C4-2B (cell line): ENCODE data around the gene C21orf91.

Experiments used
- H3K27ac ChIP-seq: fragments of 450-650 bp; 2 replicates; pipeline ENCODE4 v1.5.1; 2017
- CTCF ChIP-seq: fragments of 450-650 bp; conservative IDR thresholded peaks from 2 replicates; pipeline ENCODE4 v1.5.1; 2017; ENCODE audit warnings: mild to moderate bottlenecking
- ZFX ChIP-seq: fragments of 450-650 bp; IDR thresholded peaks from 2 replicates; pipeline ENCODE4 v1.6.1; 2017

C21orf91 gene

GRCh38 chr21:17783481-17784179 lies 35.5 kb downstream of the C21orf91 start:
- no peak overlapping the region for H3K27ac ChIP-seq
- TF ChIP-seq ZFX (no peak), CTCF (no peak)

- TF ChIP-seq CTCF (no peak), ZFX (no peak)
- no peak overlapping the region for H3K27ac ChIP-seq
Observed at GRCh38 chr21:17783003-17783402, 36.2 kb downstream of the C21orf91 start.

GRCh38 chr21:17782051-17782450 lies 37.1 kb downstream of the C21orf91 start:
- TF ChIP-seq CTCF: no peak
- no peak for TF ChIP-seq ZFX
- no peak overlapping the region for H3K27ac ChIP-seq

- H3K27ac ChIP-seq: no peak overlapping the region
- no peak for TF ChIP-seq ZFX
- no peak for TF ChIP-seq CTCF
Observed at GRCh38 chr21:17781524-17781923, 37.6 kb downstream of the C21orf91 start.

GRCh38 chr21:17780539-17780938 lies 38.6 kb downstream of the C21orf91 start:
- H3K27ac ChIP-seq: no peak overlapping the region
- TF ChIP-seq ZFX (no peak), CTCF (no peak)

GRCh38 chr21:17779980-17780379 lies 39.2 kb downstream of the C21orf91 start:
- TF ChIP-seq CTCF: no peak
- TF ChIP-seq ZFX: no peak
- no peak overlapping the region for H3K27ac ChIP-seq

- TF ChIP-seq ZFX: no peak
- no peak for TF ChIP-seq CTCF
Observed at GRCh38 chr21:17779496-17779895, 39.7 kb downstream of the C21orf91 start.

More at GRCh38 chr21:17779496-17779895, 39.7 kb downstream of the C21orf91 start:
- H3K27ac ChIP-seq: no peak overlapping the region
